ENCODE results near the gene TRIP4.
"Not testable (repeated sequence)": the region's sequence is repeated elsewhere in the genome, so short reads cannot be mapped to it uniquely, and the experiment has no call there.

The TRIP4 gene

DNA sequence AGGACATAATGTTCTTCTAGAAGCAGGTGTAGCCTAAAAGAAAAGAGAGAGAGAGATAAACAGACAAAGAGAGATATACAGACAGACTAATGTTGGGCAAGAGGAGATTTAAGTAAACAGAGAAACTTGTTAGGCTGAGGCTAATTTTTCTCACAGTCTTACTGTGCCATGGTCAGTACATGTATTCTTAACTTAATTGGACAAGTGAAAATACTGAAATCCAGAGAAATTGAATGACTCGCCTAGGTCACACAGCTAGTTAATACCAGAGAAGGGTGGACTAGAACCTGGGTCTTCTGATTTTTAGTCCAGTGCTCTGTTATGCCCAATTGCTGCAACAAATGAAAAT is 66.0 kb downstream of the TRIP4 start:
- no peak for DNase-seq

DNA sequence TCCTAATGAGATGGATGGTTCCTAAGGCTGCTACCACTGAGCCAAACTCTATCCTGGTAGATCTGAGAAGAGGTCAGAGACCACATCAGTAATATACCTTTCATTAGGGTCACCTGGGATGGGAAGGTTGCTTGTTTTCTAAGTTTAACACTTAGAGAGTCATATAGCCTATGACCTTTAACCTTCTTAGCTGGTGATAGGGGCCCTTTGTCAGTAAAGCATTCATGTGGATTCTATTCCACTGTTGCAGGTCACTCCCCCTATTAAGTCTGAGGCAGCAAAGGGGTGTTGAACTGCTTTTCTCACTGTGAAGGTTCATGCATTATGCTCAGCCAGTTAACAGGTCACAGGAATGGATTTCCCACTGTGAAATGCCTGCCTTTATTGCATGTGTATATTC is 66.6 kb downstream of the TRIP4 start:
- DNase-seq, result no peak

DNA sequence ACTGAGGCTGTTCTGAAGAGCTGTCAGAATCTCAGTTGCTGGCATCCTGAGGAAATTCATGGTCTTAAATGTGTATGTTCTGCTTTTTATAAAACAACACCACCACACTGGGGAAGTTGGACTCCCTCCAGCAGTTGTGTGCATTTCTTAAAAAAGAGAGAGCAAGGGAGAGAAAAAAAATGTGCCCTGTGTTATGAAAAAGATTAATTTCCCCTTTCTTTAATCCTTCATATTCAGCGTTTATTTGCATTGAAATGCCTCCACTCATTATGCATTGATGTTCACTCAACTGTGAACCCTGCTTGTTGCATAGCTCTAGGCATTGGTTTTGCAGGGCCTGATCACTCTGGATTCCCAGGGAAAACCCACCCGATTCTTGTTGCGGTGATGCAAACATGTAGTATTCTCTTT is 68.3 kb downstream of the TRIP4 start:
- DNase-seq, result no peak

DNA sequence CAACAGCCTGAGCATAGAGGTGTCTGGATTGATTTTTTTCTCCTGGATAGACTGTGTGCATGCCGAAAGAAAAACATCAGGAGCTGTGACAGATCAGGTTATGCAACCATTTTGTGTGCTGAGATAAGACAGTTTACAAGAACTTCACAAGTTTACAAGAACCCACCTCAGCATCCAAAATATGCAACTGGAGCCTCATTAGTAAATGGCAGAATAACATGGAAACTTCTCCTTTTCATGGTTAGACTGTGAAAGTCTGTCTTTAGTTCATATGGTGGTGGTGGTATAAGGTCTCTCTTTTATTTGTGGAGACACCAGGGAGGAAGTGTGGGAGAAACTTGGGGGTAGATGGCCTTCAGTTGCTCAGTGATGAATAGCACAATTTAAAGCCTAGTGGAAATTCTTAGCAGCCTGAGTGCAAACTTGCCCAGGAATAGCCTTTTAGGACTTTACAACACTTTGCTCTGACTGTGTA is 69.0 kb downstream of the TRIP4 start:
- no peak for DNase-seq

DNA sequence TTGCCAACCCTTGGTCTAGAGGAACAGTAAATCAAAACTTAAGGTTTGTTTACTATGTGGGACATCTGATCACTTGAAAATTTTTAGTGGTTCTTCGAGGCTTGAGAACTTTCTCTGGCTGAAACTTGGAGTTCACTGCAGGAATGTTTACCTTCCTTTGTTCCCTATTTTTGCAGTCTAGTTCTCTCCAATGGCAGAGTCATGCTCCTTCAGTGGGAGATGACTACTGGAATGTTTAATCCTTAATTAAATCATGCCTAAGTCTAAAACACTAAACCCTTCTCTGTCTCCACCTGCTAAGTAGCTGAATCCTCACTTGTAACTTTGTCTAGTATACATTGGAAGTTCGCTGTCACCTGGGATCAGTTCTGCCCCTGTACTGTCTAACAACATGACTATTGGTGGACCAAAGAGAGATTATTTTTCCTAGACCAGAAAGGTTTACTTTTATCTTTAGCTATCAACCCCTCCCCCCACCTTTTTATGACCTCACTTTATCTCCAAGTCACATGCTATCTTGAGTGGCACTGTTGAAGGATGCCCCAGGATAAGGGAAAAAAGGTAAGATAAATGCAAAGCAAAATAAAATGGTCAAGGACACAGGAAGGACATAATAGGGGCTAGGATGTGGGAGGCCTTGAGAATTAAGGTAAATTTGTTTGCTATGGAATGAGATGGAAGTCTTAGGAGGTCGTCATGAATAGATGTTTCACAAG is 71.6 kb downstream of the TRIP4 start:
- no peak for DNase-seq

DNA sequence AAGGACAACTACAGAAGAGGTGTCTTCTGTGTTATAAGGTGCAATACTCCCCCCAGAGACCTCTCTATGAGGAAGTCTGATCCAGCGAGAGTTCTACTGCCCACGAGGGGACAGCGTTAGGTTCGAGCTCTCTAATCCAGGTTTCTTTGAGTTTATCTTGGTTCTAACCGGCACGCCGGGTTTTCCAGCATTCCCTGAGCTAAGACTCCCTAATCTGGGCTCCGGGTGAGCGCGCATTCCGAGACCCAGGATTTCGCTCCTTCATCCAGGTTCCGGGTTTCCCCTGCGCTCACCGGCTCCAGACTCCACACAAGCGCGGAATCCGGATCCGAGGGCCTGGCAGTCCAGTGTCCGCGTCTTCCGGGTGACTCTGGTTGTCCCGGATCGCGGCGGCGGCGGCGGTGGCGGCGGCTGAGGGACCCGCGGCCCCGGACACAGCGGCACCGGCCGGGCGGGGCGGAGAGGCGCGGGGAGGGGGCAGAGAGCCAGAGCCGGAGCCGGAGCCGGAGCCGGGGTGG is 72.6 kb downstream of the TRIP4 start, which contains the start of gene ZNF609:
TSS of gene ZNF609 (plus strand) at position 373 of the 518 bp plus-strand sequence. CDS start 38,842 bp downstream, outside the sequence.
- DNase-seq, result peak; percentile 73

DNA sequence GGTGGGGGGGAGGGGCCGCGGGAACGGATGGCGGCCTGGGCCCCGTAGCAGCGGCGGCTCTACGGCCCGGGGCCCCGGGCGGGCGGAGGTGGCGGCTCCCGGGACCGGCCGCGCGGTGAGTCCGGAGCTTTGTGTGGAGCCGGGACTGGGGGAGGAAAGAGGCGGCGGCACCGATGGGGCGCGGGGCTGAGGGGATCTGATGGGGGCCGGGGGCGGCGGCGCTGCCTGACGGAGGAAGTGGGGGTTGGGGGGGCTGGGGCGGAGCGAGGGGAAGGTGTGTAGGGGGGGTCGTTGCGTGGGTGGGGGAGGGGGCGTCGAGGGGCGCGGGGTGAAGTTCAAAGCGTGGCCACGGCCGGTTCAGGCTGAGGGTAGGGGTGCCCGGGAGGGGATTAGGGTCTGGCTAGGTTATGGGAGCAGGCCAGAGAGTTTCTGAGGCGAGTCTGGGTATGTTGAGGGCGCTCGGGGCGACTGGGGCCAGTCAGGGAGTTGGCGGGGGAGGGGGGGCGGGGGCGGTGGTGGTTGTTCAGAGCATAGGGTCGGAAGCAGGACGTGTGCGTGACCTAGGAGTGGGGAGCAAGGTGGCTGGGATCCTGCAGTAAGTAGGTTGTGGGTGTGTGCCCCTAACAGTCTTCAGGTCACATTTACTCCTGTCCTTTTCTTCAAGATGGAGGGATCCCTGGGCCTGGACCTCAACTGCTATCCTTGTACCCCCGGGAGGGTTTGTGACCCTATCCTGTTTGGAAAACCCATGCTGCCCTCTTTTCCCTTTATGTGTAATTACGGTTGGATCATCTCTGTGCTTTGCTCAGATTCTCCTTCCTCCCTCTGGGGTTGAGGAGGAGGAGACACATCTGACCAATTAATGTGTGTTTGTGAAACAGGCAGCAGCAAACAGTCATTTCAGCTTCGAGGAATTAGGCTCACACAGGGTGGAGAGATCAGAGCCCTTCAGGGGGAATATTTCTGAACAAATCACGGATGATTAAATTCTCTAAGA is 73.4 kb downstream of the TRIP4 start:
- DNase-seq, result no peak

DNA sequence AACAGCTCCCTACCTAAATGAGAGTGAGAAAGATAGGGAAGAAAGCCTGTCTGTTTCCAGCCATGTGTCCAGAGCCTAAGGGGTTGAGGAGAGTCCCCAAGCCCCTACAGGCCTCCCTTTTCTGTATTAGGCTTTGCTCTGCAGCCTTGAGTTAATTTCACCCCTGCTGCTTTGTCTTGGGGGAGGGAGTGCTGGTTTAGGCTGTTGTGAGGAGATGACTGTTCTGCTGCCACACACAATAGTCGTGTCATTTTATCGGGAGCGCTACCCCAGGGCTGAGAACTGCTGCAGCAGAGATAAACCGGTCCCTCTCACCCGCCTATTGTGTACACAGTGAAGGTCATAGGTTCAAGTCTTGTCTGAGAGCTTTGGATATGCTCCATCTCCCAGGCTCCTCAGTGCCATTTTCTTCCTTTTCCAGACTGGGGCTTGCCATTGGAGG is 74.1 kb downstream of the TRIP4 start:
- peak; percentile 18 for DNase-seq

DNA sequence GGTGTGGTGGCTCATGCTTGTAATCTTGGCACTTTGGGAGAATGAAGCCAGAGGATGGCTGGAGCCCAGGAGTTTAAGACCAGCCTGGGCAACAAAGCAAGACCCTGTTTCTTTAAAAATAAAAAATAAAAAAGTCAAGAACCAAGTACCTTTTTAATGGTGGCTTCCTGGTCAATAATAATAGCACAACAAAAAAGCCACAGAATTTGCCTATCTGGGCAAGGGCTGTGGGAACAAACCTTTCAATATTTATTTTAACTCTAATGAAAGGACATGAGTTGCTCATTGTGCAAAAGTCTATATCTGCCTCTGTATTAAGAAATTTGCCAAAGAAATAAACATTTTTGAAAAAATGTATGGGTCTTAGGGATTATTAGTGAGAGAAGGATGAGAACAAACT is 74.9 kb downstream of the TRIP4 start:
- no peak for DNase-seq

DNA sequence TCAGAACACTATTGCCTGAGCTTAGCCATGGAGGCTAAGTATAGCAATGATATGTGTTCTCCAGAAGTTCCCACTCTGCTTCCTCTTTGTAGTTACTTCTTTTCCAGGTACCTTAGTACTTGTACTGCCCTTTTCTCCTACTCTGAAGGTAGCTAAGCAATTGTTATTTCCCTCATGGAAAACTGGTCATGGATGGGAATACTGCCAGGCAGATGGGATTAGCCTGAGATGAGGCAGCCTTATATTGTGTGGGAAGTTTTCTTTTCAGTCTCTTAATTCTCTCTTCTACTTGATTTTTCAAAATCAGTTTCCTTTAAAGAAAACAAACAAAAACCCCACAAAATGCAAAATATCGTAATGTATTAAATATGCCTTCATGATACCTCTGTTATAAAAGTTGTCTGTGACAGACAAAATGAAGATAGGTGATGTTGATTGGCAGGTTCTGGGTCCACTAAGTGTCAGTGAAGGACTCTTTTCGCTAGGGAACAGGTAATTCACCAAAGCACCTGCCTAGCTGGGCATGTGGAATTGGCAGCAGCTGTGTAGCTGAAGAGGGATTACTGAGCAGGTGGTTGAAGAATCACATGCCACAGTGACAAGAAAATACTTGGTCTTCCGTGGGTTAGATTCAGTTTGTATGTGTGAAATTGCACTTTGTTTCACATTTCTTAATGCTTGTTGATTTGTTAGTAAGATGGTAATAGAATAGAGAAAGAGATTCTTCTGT is 76.8 kb downstream of the TRIP4 start:
- peak; percentile 64 for DNase-seq

DNA sequence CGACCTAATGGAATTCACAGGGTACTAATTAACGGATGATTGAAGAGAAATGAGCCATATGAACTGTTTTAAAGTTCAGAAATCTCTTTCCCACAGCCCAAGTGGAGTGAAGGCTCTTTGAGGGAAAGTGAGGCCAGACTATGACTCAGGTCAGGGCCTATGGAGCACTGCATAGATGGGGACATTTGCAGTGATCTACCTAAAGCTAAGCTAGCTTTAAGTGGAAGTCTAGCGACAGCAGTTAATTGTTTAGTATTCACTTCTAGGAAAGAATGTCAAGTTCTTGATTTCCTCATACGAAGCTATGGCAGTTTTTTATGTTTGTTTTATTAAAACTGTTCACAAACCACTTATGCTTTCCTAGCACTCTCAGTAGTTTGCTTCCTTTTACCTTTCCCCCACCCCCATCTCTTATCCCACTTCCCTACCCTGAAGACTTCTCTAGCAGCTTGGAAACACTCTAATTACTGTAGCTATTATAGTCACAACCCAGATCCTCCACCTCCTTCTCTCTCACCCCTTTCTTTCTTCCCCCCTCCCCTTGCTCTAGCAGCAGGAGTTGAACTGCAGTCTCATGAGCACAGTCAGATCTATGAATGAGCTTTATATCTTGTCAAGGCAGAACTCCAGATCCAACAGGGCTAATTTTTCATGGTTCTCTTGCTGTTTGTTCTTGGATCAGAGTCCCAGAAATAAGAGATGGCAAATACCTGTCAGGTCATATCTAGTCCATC is 78.9 kb downstream of the TRIP4 start:
- DNase-seq, result no peak

DNA sequence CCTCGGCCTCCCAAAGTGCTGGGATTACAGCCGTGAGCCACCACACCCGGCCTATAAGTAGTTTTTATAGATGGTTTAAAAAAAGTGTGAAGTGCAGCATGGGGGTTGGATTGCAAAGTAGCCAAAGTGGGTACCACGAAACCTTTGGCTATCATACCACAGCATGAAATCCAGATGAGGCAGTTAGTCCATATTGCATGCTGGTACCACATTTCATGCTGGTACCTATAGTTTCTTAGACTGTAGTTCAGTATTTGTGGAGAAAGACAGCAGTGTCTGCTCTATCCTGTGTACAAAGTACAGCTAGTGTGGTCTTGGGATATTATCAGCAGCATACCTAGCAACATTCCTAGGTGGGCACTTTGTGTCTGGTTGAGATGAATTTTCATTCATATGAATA is 84.5 kb downstream of the TRIP4 start:
- no peak for DNase-seq

DNA sequence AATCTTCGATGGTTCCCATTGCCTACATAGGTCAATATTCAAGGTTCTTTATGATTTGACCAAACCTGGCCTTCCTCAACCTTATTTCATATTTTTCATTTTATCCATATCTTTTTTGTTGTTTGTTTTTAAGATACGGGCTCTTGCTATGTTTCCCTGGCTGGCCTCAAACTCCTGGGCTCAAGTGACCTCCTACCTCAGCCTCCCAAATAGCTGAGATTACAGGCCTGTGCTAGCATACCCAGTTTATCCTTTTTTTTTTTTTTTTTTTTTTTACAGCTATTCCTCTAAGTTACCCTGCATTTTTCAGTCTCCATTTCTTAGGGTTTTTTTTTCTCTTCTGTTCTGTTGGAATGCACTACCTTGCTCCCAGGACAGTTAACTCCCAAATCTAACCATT is 87.2 kb downstream of the TRIP4 start:
- DNase-seq, result no peak

DNA sequence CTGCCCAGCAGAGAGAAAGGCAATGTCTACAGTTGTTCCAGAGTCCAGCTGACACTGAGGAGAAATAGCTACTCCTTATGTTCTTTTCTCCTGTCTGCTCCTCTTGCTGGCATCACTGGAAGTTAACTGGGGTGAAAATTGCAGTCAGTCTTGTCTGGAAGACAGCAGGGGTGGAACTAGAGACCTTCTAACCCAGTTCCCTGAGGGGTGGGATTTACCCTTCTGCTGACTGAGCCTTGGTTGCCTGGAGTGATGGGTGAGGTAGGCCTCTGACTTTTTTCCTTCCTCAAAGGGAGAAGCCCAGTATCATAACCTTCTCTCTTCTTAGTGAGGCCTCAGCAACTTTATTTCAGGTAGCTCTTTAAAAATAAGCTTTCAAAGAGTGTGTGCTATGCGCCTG is 88.9 kb downstream of the TRIP4 start:
- DNase-seq, result no peak

DNA sequence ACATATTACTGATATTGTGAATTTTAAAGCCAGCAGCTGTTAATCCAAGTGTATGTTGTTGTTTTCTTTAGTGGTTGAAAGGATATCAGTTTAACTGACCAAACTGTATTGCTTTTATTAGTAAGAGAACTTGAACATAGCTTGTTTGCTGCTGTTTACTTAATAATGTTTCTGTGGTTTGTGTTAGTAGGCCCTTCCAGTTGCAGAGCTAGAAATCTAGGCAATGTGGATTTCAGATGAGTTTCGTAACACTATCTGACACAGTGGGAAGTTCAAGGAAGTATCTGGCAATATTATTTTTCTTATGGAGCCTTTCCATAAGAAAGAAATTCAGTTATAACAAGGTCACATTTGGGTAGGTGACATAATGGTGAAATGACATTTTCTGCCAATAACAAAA is 91.2 kb downstream of the TRIP4 start:
- DNase-seq, result no peak

DNA sequence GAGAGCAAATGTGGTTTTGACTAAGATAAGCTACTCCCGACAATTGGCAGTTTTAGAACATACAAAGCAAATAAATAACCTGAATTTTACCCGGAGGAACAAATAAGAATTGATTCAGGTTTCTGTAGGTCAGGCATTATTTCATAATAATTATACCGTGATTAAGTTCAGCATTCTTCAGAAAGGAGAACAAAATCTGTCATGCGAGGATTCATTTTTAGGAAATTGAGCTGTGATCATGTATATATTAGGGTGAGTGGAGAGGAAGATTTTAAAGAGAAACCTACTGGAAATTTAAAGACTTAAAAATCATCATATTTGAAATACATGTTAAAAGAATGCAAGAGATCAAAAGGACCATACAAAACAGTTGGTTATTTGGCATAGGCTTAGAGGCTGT is 93.3 kb downstream of the TRIP4 start:
- no peak for DNase-seq

DNA sequence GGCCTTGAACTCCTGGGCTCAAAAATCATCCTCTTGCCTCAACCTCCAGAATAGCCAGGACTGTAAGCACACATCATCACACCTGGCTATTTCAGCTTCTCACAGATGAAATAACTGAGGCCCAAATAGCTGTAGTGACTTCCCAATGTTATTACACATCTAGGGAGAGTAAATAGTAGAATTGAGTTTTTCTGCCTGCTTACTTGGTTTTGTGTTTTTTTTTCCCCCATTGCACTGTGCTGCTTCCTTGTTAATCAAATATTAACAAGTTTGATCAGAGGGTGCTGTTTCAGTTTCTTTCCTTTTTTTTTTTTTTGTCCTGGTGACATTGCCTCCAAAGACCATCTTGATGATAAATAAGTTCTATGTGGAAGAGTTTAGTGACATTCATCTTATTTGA is 96.1 kb downstream of the TRIP4 start:
- DNase-seq, result no peak

DNA sequence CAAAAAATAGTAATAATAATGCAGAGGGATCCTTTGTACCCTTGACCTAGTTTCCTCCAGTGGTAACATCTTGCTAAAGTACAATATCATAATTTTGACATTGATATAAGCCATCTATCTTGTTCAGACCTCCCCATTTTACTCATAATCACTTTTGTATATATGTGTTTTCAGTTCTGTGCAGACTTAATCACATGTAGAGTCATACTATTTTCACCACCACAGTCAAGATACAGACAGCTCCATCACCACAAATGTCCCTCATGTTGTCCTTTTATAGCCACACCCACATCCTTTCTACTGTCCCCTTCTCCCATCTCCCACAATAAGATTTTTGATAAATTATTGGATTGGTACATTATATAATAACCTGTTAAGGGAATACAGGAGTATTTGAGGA is 98.2 kb downstream of the TRIP4 start:
- DNase-seq, result no peak

DNA sequence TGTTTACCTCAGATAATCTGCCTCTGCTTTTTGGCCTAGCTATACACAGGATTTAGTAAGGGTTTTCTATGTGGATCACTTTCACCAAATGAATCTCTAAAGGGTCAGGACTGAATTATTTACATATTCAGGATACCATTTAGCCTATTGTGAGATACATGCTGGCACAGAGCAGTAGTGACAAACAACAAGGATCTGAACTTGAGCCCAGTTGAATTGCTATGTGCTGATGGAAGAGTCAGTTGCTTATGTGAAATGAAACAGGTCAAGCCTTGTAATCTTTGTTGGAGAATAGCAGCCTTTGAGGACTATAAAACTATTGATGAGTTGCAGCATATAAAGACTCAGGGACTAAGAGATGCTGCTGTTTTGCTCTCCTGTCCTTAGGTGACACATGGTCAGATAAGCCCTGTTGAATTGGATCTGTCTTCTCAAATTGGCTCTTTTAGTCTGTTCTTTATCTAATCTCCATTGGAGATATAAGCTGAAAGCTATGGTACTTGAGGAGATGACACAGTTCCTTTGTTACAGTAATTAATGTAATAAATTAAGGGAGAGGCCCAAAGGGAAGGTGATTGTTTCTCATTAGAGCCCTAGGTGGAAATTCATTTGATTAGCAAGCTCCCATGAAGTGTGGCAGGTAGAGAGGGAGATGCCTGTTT is 103.1 kb downstream of the TRIP4 start:
- DNase-seq, result no peak

DNA sequence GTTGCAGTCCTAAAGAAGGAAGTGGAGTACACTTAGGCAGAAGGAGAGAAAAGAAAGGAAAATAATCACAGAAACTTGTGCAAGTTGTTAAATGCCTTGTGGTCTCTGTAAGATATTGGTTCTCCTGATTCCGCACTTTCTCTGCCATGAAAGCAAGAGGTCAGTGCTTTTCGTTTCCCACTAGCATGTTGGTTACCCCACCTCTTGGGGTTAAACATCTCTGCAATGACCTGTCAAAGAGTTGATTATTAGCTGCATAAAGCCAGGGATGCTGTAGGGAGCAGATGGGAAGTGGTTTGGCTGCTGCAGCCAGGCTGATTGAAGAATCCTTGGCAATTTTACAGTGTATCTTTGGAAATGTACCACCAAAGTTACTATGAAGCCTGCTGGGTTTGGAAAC is 106.0 kb downstream of the TRIP4 start:
- DNase-seq, result no peak

DNA sequence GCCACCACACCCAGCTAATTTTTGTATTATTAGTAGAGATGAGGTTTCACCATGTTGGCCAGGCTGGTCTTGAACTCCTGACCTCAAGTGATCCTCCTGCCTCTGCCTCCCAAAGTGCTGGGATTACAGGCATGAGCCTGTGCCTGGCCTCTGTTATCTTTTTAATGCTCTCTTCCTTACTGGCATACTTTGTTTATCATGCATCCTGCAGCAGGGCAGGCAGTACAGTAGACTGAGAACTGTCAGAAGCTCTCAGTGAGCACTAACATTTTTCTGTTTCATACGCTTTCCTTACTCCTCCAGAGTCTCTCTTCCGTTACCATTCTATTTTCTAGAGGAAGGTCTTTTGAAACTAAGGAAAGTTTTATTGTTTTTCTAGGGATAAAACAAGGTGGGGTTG is 108.3 kb downstream of the TRIP4 start:
- DNase-seq, result not testable (repeated sequence)
